DMS114 treated with DMSO at 0.1 percent for 48 hours (cell line): ENCODE results near the gene CFD.
"Not testable (repeated sequence)": the region's sequence is repeated elsewhere in the genome, so short reads cannot be mapped to it uniquely, and the experiment has no call there.

Source experiments
- DNase-seq: peaks from one replicate; lab custom pipeline; 2025; ENCODE audit not compliant: unreplicated experiment; lab: John Stamatoyannopoulos, UW

Gene CFD

DNA sequence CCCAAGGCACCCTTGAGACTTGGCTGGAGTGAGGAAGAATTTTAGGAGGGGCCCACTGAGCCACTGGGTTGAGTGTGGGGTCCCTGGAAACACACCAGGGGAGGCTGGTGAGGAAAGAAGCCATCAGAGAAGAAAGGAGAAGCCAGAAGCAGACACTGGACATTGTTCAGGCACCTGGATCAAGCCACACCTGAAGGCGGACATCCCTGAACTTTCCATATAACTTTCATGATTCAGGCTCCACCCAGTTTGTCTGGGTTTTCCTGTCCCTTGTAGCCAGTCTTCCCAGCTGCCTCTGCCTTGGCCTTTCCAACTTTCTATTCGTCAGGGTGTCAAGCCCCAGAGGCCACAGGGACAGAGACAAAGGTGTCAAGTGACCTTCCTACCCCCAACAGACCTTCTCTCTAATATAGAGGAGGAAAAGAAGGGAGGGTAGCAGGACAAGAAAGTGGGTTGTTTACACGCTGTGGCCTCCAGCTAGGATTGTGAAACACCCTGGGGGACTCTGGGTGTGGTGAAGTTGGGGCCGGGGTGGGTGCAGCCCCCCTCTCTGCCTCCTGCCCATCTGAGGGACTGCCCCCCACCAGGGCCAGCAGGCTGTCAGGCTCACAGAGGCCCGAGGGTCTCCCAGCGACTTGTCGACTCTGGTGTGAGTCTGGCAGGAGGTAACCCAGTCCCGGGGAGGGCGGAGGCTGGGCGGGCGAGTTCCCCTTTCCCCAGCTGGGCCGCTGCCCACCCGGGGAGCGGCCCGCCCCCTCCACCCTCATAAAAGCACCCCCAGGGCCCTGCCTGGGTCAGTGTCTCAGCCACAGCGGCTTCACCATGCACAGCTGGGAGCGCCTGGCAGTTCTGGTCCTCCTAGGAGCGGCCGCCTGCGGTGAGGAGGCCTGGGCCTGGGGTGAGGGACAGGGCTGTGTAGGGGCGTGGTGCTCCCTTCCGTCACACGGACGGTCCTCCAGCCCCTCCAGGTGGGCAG is at the start of gene CFD:
Gene CFD (plus strand): TSS at position 797 of the 976 bp plus-strand sequence. CDS start 26 bp downstream, at position 823.
- no peak for DNase-seq

DNA sequence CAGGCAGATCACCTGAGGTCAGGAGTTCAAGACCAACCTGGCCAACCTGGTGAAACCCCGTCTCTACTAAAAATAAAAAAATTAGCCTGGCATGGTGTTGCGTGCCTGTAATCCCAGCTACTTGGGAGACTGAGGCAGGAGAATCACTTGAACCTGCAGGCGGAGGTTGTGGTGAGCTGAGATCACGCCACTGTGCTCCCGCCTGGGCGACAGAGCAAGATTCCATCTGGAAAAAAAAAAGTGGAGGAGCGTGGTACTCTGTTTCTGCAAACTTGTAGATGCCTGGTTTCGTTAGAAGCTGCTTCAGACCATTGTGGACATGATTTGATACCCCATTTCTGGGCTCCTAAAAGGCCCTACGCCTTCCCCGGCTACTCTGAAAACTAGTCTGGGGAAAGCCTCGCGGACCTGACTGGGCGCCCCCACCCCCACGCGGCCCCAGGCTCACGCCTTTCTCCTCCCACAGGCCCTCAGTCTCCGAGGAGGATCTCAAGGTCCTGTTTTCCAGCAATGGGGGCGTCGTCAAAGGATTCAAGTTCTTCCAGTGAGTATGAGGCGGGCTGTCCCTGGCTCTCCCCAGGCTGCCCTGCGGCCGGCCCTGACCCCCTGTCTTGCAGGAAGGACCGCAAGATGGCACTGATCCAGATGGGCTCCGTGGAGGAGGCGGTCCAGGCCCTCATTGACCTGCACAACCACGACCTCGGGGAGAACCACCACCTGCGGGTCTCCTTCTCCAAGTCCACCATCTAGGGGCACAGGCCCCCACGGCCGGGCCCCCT is 49.2 kb upstream of the CFD start:
- no peak for DNase-seq

DNA sequence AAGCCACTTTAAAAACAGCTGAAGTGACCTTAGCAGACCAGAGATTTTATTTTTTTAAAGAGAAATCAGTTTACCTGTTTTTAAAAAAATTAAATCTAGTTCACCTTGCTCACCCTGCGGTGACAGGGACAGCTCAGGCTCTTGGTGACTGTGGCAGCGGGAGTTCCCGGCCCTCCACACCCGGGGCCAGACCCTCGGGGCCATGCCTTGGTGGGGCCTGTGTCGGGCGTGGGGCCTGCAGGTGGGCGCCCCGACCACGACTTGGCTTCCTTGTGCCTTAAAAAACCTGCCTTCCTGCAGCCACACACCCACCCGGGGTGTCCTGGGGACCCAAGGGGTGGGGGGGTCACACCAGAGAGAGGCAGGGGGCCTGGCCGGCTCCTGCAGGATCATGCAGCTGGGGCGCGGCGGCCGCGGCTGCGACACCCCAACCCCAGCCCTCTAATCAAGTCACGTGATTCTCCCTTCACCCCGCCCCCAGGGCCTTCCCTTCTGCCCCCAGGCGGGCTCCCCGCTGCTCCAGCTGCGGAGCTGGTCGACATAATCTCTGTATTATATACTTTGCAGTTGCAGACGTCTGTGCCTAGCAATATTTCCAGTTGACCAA is 48.5 kb upstream of the CFD start:
- DNase-seq, result no peak

DNA sequence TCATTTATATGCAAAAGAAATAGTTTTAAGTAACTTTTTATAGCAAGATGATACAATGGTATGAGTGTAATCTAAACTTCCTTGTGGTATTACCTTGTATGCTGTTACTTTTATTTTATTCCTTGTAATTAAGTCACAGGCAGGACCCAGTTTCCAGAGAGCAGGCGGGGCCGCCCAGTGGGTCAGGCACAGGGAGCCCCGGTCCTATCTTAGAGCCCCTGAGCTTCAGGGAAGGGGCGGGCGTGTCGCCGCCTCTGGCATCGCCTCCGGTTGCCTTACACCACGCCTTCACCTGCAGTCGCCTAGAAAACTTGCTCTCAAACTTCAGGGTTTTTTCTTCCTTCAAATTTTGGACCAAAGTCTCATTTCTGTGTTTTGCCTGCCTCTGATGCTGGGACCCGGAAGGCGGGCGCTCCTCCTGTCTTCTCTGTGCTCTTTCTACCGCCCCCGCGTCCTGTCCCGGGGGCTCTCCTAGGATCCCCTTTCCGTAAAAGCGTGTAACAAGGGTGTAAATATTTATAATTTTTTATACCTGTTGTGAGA is 47.9 kb upstream of the CFD start:
- no peak for DNase-seq

DNA sequence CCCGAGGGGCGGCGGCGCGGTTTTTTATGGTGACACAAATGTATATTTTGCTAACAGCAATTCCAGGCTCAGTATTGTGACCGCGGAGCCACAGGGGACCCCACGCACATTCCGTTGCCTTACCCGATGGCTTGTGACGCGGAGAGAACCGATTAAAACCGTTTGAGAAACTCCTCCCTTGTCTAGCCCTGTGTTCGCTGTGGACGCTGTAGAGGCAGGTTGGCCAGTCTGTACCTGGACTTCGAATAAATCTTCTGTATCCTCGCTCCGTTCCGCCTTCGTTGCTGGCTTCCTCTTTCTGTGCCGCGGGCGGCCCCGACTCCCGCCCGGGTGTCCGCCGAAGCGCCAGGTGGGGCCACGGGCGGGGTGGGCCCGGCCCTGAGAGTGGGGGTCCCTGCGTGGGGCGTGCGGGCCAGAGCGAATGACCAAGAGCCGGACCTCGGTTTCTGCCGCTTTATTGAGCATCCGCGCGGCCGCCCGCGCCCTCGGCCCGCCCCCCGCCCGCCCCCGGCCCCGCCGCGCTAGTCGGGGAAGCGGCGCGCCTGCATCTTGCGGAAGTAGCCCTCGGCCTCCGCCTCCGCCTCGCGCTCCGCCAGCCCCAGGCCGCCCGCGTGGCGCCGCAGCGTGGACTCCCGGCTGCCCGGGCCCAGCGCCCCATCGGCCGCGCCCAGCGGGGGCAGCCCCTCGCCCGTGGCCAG is 47.3 kb upstream of the CFD start:
- no peak for DNase-seq

DNA sequence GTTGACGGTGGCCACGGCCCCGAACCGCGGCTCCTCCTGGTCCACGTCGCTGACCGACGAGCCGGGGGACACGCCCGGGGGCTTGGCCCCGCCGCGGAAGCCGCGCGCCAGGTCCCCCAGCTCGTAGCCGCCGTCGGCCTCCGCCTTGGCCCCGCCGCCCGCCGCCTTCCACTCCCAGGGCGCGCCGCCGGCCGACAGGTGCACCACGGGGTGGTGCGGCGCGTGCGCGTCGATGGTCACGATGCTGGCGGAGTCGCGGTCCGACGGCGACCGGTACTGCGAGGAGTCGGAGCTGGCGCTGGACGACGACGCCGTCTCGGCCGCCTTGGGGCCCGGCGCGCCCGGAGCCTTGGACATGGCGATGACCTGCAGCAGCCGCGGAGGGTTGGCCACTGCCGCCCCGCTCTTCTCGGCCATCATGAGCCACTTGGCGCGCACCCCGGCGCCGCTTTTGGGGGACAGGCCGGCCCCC is 46.7 kb upstream of the CFD start:
- no peak for DNase-seq

DNA sequence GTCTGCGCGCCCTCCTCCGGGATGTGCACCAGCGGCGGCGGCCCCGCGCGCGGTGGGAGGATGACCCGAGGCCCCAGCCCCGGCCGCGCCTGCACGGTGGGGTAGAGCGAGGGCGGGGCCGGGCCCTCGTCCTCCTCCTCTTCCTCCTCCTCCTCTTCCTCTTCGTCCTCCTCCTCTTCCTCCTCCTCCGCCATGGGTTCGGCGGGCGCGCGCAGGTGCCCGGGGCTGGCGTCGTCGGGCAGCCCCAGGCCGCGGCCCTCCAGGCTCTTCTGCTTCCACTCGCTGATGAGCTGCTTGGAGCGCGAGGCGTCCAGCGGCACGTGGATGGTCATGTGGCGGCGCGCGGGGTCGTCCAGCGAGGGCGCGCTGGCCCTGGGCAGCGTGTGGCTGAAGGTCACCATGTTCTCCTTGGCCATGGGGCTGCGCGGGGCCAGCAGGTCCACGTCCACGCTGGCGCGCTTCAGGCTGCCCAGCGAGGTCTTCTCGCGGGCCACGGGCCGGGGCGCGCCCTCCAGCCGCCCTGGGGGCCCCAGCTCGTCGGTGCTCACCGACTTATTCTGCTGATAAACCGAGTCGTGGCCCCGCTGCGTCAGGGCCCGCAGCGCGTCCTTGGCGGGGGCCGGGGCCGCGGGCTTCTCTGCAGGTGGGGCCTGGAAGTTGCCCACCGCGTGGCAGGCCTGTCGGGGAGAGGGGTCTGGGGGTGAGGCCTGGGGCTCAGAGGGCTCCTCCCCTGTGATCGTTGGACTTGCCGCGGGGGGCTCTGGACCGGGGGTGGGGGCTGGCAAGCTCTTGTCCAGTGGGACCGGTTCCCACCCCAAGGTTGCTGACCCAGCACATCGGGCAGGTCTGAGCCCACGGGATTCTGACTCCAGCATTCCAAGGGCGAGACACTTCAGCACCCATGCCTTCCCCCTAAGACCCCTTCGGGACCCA is 46.0 kb upstream of the CFD start:
- DNase-seq, result no peak

DNA sequence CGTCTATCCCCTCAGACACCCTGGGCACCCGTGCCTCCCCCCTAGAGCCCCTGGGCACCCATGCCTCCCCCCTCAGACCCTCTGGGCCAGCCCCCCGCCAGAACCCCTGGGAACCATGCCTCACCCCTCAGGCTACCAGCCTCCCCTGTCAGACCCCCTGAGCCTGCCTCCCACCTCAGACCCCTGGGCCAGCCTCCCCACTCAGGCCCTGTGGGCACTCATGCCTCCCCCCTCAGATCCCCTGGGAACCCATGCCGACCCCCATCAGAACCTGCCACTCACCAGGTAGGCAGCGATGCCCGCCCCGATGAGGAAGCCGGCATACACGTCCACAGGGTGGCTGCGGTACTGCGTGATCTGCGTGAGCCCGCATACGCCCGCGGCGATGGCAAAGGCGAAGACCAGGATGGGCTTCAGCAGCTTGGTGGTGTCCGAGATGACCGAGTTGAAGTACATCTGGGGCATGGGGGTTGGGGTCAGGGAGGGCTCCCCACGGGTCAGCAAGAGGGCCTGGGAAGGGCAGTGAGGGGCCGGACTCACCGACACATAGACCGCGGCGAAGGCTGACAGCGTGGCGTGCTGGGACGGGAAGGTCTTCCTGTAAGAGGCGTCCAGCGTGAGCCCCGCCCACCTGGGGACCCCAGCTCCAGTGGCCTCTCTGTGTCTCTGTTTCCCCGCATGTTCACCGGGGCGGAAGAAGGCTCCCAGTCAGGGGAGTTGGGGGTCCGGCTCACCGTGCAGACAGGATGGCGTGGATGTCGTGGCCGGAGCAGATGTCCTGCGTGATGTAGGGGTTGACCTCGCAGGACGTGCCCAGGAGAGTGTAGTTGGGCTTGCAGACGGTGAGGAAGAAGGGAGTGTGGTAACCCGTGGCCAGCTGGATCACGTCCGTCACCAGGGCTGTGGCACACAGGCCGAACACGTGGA is 45.0 kb upstream of the CFD start:
- no peak for DNase-seq

DNA sequence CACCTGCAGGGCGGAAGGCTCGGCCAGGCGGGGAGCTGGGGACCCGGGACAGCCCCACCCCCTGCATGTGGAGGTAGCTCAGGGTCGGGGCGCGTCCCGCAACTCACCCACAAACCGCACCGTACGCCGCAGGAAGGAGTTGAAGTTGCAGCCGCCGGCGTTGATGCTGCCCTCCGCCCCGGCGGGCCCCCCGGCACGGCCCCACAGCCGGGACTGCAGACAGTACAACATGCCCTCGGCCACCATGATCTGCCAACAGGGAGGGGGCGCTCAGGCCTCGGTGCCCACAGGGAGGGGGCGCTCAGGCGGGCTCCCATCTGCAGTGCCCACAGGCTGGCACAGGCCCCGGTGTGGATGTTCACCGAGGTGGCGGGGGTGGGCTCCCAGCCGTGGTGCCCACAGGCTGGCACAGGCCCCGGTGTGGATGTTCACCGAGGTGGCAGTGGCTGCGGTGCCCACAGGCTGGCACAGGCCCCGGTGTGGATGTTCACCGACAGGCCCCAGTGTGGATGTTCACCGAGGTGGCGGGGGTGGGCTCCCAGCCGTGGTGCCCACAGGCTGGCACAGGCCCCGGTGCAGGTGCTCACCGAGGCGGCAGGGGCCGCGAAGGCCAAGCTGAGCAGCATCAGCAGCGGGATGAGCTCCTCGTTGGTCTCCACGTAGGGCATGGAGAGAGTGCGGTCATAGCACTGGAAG is 44.2 kb upstream of the CFD start:
- DNase-seq, result no peak

DNA sequence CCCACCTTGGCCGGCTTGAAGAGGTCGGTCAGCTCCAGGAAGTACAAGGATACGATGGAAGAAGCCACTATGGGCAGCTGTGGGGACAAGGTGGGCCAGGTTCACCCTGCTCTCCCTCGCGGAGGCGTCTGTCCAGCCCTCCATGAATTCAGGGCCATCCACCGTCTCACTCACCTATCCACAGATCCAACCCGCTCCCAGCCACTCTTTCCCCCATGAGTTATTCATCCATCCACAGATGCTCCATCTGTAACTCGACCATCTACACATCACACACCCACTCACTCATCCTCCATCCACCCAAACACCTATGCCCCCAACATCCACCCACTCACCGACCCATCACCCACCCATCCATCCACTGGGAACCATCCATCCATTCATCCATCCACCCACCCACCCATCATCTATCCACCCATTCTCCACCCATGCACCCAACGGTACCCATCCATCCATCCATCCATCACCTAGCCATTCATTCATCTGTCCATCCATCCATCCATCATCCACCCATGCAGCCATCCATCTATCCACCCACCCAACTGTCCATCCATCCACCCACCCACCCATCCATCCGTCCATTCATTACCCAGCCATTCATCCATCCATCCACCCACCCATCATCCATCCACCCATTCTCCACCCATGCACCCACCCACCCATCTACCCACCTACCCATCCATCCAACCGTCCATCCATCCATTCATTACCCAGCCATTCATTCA is 43.5 kb upstream of the CFD start:
- DNase-seq, result no peak

DNA sequence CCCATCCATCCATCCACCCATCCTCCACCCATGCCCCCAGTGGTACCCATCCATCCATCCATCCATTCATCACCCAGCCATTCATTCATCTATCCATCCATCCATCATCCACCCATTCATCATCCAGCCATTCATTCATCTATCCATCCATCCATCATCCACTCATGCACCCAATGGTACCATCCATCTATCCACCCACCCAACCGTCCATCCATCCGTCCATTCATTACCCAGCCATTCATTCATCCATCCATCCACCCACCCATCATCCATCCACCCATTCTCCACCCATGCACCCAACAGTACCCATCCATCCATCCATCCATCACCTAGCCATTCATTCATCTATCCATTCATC is 43.0 kb upstream of the CFD start:
- no peak for DNase-seq

DNA sequence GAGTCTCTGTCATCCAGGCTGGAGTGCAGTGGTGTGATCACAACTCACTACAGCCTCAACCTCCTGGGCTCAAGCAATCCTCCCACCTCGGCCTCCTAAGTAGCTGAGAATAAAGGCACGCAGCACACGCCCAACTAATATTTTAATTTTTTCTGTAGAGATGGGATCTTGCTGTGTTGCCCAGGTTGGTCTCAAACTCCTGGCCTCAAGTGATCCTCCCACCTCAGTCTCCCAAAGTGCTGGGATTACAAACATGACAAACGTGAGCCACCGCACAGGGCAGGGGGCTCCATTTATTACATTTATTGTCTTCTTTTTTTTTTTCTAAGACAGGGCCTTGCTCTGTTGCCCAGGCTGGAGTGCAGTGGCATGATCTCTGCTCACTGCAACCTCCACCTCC is 39.3 kb upstream of the CFD start:
- not testable (repeated sequence) for DNase-seq

DNA sequence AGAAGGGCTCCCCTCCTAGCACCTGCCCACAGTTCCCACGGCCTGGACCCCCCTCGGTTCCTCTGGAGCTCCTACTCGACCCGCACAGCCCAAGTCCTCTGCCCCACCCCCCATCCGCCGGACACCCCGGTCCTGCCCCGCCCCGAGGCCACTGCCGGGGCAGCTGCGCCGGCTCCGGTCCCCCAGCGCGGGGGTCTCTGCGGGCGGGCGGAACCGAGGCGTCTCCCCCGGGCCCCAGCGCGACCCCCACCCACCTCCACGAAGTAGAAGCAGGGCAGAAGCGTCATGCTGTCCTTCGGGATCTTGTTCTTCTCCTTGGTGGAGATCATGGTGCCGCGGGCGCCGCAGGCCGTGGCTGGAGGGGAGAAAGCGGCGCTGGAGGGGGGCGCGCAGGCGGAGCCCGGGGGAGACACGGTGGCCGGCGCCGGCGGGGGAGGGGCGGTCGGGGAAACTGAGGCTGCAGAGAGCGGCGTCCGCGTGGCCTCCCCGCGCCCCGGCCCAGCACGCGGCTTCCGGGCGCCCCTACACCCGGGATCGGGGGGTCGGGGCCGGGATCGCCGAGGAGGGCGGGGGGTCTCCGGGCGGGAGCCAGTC is 38.1 kb upstream of the CFD start:
- no peak for DNase-seq

DNA sequence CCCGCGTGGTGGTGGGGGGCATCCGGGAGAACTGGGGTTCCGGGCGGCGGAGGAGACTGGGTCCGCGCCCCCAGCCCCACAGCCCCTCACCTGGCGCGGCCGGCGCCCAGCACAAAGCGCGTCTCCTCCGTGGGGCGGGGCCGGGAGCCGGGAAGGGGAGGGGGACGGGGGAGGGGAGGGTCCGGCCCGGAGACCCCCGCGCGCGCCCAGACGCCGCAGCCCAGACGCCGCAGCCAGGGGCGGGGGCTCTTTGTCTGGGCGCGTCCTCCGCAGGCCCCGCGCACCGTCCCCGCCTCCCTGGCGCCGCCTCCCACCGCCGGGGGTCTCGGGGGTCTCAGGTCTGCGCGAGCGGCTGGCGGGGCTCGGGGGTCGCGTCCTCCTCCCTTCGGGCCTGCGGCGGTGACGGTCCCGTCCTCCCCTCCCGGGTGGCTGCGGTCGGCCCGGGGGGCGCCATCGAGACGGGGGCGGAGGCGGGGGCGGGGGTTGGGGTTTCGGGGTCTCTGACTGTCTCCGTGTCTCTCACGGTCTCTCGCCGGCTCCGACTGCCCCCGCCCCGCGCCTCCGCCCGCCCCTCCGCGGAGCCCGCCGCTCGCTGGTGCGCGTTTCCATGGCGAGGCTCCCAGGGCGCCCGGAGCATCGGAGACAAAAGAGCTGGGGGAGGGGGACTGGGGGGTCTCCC is 37.5 kb upstream of the CFD start, which contains the start of gene PLPPR3:
Gene PLPPR3 (minus strand): TSS at position 131 of the 679 bp plus-strand sequence. CDS start 396 bp downstream, outside the sequence.
- DNase-seq, result no peak

DNA sequence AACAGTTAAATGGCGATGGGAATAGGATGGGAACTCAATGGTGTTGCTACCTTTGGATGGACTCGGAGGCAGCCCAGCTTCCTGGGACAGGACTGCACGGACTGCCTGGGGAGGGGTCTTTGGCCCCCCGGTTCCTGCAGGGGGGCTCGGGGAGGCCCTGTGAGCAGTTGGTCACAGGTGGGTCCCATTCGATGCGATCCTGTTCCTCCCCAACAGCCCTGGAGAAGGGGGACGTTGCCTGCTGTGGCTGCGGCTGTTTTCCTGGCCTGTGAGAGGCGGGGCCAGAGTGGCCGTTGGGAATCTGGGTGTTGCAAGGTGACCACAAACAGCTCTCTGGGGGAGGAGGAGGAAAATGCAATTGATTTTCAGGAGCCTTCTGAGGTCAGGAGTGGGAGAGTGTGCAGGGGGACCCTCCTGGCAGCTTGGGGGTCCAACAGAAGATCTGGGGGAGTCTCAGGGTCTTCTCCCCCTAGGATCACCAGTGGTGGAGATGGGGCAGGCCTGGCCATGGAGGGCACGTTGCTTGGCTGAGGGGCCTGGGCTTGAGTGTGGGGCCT is 35.8 kb upstream of the CFD start:
- no peak for DNase-seq

DNA sequence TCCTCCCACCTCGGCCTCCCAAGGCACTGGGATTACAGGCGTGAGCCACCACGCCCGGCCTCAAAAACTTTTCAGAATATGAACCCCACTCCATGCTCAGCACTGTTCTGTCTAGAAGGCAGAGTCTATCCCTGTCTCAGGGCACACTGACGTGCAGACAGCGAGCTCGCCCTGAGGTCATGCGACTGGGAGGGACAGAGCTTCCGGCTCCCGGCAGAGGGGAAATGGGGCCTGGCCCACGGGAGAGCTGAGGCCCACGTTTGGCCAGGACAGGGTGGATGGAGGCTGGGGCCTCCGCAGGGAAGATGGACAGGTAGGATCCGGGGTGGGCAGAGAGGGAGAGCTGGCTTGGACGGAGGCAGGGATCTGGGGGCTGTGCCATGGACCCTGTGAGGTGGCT is 34.6 kb upstream of the CFD start:
- DNase-seq, result no peak
